Measurements from ENCODE around the gene KDM2A. TPM values are rescaled to one million over a fixed set of nuclear protein-coding genes. Genes with fewer than 3 reads are reported as not detected.

KDM2A gene
- total and polyA plus RNA-seq, 2 experiments from 2014 or later: 25.0 to 54.1 TPM

DNA sequence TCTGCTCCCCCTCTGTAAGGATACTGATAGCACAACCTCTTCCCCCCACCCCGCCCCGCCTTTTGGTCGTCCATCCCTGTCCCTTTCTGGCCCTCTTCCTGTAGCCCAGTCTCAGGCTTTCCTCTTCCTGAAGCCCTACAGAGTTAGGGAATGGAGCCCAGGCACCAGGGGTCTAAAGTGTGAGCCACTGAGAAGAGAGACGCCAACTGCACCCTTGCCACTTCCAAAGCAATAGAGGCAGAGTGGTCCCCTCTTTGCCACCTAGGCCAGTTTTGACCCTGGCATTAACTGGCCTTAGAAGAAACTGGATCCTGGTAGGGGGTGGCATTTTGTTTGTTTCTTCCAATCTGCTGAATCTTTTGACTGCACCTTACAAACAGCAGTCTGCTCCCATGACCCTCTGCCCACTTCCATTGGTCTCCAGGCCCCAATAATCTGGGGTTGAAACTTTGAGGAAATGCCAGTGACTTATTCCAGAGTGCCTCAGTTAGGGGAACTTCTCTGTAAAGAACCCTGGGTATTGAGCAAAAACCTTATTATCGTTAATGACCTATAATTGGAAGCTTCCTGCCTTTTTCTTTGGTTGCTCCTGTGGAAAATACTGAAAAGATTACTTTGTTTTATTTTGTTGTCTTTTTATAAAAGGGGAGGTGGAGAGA lies 137.5 kb downstream of the KDM2A start:
- Mint-ChIP-seq H3K27me3 (ENCODE audit: insufficient read depth, low read depth, poor library complexity) (peaks cover 11% of the 10 kb centered on the region), H3K4me1 (no peaks in the 10 kb centered on the region), H3K36me3 (ENCODE audit: low read depth) (peaks cover 58% of the 10 kb centered on the region), H3K9me3 (no peaks in the 10 kb centered on the region), H3K4me3 (no peak overlapping the region), H3K27ac (no peak overlapping the region)
- TF ChIP-seq CREB1 (CRISPR knock-in tag; IDR thresholded peaks at IDR 0.05; ENCODE audit: low read depth): no peak
- no peak for TF ChIP-seq ZNF114 (CRISPR knock-in tag; IDR thresholded peaks at IDR 0.05)
- no peak for TF ChIP-seq JUNB (IDR thresholded peaks at IDR 0.05; ENCODE audit: unreplicated experiment)
- no peak for TF ChIP-seq NANOG (IDR thresholded peaks at IDR 0.05; ENCODE audit: borderline replicate concordance)
- no peak for TF ChIP-seq ZNF462 (CRISPR knock-in tag; IDR thresholded peaks at IDR 0.05)
- TF ChIP-seq CTCF (conservative IDR thresholded peaks at IDR 0.05; ENCODE audit: low read depth in 2 of 2): no peak
- no peak for TF ChIP-seq ZNF331 (CRISPR knock-in tag; IDR thresholded peaks at IDR 0.05; ENCODE audit: low read depth)
- TF ChIP-seq POLR2AphosphoS5 (IDR thresholded peaks at IDR 0.05; ENCODE audit: low read depth): no peak
- no peak for TF ChIP-seq STAT1 (IDR thresholded peaks at IDR 0.05; ENCODE audit: unreplicated experiment)
- no peak for TF ChIP-seq ETS1 (IDR thresholded peaks at IDR 0.05)
- TF ChIP-seq, protein P1, sequence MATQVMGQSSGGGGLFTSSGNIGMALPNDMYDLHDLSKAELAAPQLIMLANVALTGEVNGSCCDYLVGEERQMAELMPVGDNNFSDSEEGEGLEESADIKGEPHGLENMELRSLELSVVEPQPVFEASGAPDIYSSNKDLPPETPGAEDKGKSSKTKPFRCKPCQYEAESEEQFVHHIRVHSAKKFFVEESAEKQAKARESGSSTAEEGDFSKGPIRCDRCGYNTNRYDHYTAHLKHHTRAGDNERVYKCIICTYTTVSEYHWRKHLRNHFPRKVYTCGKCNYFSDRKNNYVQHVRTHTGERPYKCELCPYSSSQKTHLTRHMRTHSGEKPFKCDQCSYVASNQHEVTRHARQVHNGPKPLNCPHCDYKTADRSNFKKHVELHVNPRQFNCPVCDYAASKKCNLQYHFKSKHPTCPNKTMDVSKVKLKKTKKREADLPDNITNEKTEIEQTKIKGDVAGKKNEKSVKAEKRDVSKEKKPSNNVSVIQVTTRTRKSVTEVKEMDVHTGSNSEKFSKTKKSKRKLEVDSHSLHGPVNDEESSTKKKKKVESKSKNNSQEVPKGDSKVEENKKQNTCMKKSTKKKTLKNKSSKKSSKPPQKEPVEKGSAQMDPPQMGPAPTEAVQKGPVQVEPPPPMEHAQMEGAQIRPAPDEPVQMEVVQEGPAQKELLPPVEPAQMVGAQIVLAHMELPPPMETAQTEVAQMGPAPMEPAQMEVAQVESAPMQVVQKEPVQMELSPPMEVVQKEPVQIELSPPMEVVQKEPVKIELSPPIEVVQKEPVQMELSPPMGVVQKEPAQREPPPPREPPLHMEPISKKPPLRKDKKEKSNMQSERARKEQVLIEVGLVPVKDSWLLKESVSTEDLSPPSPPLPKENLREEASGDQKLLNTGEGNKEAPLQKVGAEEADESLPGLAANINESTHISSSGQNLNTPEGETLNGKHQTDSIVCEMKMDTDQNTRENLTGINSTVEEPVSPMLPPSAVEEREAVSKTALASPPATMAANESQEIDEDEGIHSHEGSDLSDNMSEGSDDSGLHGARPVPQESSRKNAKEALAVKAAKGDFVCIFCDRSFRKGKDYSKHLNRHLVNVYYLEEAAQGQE (IDR thresholded peaks at IDR 0.05; ENCODE audit: unreplicated experiment): no peak
- TF ChIP-seq EZH2 (IDR thresholded peaks at IDR 0.05; ENCODE audit: low read depth, unreplicated experiment): no peak
- no peak for TF ChIP-seq EZH2phosphoT487 (IDR thresholded peaks at IDR 0.05; ENCODE audit: unreplicated experiment)
- no peaks in the 10 kb centered on the region for H3K9me2 ChIP-seq (ENCODE audit: insufficient read depth)
- peaks cover 21% of the 10 kb centered on the region for H4K20me1 ChIP-seq (replicated peaks; ENCODE audit: insufficient read depth)
- peaks cover 30% of the 10 kb centered on the region for H3F3A ChIP-seq (replicated peaks; ENCODE audit: low read depth)
- no peak for DNase-seq (ENCODE audit: low spot score)
- no peaks in the 10 kb centered on the region for H3K27me3 ChIP-seq (ENCODE audit: insufficient read depth)
- H3K79me2 ChIP-seq (replicated peaks; ENCODE audit: insufficient read depth): no peaks in the 10 kb centered on the region; the same call in 1 of the 2 replicates
- ATAC-seq: no peak
- H3K4me3 ChIP-seq: no peak overlapping the region
- peaks cover under 1% of the 10 kb centered on the region; the same call in 1 of the 2 replicates for H3K4me1 ChIP-seq (ENCODE audit: insufficient read depth)
- H3K27ac ChIP-seq (ENCODE audit: low read depth): no peak overlapping the region
- no peak overlapping the region for H3K4me2 ChIP-seq
- H2AFZ ChIP-seq: no peak overlapping the region
- H3K36me3 ChIP-seq (ENCODE audit: insufficient read depth): peaks cover 46% of the 10 kb centered on the region

Data from GM23338 (cell line).